ENCODE data around the gene JAK3.

JAK3 gene

DNA sequence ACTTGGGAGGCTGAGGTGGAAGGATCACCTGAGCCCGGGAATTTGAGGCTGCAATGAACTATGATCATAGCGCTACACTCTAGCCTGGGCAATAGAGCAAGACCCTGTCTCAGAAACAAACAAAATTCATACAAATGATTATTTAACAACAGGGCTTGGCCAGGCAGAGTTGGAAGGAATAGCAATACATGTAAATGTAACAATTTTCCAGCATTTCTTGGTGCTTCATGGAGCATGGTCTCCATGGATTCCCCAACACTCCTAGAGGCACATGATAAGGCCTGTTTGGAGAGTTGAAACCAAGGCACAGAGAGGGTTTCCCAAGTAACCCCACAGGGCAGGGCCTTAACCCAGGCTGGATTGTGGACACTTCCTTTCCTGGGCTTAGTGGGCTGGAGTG, 36.7 kb downstream of the JAK3 start:
- no peak for ATAC-seq
- no peak for TF ChIP-seq OSR1 (CRISPR knock-in tag; IDR thresholded peaks at IDR 0.05)
- TF ChIP-seq, protein P1, sequence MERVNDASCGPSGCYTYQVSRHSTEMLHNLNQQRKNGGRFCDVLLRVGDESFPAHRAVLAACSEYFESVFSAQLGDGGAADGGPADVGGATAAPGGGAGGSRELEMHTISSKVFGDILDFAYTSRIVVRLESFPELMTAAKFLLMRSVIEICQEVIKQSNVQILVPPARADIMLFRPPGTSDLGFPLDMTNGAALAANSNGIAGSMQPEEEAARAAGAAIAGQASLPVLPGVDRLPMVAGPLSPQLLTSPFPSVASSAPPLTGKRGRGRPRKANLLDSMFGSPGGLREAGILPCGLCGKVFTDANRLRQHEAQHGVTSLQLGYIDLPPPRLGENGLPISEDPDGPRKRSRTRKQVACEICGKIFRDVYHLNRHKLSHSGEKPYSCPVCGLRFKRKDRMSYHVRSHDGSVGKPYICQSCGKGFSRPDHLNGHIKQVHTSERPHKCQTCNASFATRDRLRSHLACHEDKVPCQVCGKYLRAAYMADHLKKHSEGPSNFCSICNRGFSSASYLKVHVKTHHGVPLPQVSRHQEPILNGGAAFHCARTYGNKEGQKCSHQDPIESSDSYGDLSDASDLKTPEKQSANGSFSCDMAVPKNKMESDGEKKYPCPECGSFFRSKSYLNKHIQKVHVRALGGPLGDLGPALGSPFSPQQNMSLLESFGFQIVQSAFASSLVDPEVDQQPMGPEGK (CRISPR knock-in tag; IDR thresholded peaks at IDR 0.05; ENCODE audit: borderline replicate concordance) = no peak
- TF ChIP-seq ZC3H10 (CRISPR knock-in tag; IDR thresholded peaks at IDR 0.05) = no peak
- TF ChIP-seq BACH2 (CRISPR knock-in tag; IDR thresholded peaks at IDR 0.05; ENCODE audit: borderline replicate concordance) = no peak
- TF ChIP-seq, protein P2, sequence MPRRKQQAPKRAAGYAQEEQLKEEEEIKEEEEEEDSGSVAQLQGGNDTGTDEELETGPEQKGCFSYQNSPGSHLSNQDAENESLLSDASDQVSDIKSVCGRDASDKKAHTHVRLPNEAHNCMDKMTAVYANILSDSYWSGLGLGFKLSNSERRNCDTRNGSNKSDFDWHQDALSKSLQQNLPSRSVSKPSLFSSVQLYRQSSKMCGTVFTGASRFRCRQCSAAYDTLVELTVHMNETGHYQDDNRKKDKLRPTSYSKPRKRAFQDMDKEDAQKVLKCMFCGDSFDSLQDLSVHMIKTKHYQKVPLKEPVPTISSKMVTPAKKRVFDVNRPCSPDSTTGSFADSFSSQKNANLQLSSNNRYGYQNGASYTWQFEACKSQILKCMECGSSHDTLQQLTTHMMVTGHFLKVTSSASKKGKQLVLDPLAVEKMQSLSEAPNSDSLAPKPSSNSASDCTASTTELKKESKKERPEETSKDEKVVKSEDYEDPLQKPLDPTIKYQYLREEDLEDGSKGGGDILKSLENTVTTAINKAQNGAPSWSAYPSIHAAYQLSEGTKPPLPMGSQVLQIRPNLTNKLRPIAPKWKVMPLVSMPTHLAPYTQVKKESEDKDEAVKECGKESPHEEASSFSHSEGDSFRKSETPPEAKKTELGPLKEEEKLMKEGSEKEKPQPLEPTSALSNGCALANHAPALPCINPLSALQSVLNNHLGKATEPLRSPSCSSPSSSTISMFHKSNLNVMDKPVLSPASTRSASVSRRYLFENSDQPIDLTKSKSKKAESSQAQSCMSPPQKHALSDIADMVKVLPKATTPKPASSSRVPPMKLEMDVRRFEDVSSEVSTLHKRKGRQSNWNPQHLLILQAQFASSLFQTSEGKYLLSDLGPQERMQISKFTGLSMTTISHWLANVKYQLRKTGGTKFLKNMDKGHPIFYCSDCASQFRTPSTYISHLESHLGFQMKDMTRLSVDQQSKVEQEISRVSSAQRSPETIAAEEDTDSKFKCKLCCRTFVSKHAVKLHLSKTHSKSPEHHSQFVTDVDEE (CRISPR knock-in tag; IDR thresholded peaks at IDR 0.05) = no peak
- no peak for TF ChIP-seq SNAI2 (CRISPR knock-in tag; IDR thresholded peaks at IDR 0.05)
- TF ChIP-seq ZNF565 (CRISPR knock-in tag; conservative IDR thresholded peaks at IDR 0.05; ENCODE audit: low read depth) = no peak
- no peak for TF ChIP-seq ESRRG (CRISPR knock-in tag; IDR thresholded peaks at IDR 0.05)
- no peak for TF ChIP-seq CSDC2 (CRISPR knock-in tag; IDR thresholded peaks at IDR 0.05)
- no peak for TF ChIP-seq PPARA (CRISPR knock-in tag; IDR thresholded peaks at IDR 0.05; ENCODE audit: borderline replicate concordance)
- no peak for TF ChIP-seq ISL1 (CRISPR knock-in tag; IDR thresholded peaks at IDR 0.05)
- TF ChIP-seq ZNF70 (CRISPR knock-in tag; IDR thresholded peaks at IDR 0.05) = no peak
- no peak for TF ChIP-seq RARB (CRISPR knock-in tag; IDR thresholded peaks at IDR 0.05)
- TF ChIP-seq, protein P3, sequence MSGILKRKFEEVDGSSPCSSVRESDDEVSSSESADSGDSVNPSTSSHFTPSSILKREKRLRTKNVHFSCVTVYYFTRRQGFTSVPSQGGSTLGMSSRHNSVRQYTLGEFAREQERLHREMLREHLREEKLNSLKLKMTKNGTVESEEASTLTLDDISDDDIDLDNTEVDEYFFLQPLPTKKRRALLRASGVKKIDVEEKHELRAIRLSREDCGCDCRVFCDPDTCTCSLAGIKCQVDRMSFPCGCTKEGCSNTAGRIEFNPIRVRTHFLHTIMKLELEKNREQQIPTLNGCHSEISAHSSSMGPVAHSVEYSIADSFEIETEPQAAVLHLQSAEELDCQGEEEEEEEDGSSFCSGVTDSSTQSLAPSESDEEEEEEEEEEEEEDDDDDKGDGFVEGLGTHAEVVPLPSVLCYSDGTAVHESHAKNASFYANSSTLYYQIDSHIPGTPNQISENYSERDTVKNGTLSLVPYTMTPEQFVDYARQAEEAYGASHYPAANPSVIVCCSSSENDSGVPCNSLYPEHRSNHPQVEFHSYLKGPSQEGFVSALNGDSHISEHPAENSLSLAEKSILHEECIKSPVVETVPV (CRISPR knock-in tag; IDR thresholded peaks at IDR 0.05) = no peak
- no peak for TF ChIP-seq GLIS3 (CRISPR knock-in tag; IDR thresholded peaks at IDR 0.05)
- TF ChIP-seq ZFP3 (CRISPR knock-in tag; IDR thresholded peaks at IDR 0.05) = no peak
- no peak for TF ChIP-seq TCF4 (CRISPR knock-in tag; IDR thresholded peaks at IDR 0.05; ENCODE audit: borderline replicate concordance)
- TF ChIP-seq, protein P4, sequence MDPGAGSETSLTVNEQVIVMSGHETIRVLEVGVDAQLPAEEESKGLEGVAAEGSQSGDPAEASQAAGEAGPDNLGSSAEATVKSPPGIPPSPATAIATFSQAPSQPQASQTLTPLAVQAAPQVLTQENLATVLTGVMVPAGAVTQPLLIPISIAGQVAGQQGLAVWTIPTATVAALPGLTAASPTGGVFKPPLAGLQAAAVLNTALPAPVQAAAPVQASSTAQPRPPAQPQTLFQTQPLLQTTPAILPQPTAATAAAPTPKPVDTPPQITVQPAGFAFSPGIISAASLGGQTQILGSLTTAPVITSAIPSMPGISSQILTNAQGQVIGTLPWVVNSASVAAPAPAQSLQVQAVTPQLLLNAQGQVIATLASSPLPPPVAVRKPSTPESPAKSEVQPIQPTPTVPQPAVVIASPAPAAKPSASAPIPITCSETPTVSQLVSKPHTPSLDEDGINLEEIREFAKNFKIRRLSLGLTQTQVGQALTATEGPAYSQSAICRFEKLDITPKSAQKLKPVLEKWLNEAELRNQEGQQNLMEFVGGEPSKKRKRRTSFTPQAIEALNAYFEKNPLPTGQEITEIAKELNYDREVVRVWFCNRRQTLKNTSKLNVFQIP (CRISPR knock-in tag; IDR thresholded peaks at IDR 0.05; ENCODE audit: borderline replicate concordance, low read depth) = no peak
- TF ChIP-seq ZFP30 (CRISPR knock-in tag; IDR thresholded peaks at IDR 0.05) = no peak
- no peak for TF ChIP-seq TOX (CRISPR knock-in tag; IDR thresholded peaks at IDR 0.05; ENCODE audit: borderline replicate concordance)

DNA sequence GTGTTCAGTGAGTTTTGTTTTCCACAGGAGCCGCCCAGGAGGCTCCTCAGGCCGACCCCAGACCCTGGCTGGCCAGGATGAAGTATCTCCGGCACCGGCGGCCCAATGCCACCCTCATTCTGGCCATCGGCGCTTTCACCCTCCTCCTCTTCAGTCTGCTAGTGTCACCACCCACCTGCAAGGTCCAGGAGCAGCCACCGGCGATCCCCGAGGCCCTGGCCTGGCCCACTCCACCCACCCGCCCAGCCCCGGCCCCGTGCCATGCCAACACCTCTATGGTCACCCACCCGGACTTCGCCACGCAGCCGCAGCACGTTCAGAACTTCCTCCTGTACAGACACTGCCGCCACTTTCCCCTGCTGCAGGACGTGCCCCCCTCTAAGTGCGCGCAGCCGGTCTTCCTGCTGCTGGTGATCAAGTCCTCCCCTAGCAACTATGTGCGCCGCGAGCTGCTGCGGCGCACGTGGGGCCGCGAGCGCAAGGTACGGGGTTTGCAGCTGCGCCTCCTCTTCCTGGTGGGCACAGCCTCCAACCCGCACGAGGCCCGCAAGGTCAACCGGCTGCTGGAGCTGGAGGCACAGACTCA, 40.0 kb downstream of the JAK3 start:
- no peak for TF ChIP-seq BACH2 (CRISPR knock-in tag; IDR thresholded peaks at IDR 0.05; ENCODE audit: borderline replicate concordance)
- TF ChIP-seq ZFP30 (CRISPR knock-in tag; IDR thresholded peaks at IDR 0.05) = no peak
- TF ChIP-seq RARB (CRISPR knock-in tag; IDR thresholded peaks at IDR 0.05) = no peak
- TF ChIP-seq ISL1 (CRISPR knock-in tag; IDR thresholded peaks at IDR 0.05) = no peak
- TF ChIP-seq OSR1 (CRISPR knock-in tag; IDR thresholded peaks at IDR 0.05) = no peak
- no peak for TF ChIP-seq TOX (CRISPR knock-in tag; IDR thresholded peaks at IDR 0.05; ENCODE audit: borderline replicate concordance)
- no peak for TF ChIP-seq CSDC2 (CRISPR knock-in tag; IDR thresholded peaks at IDR 0.05)
- no peak for TF ChIP-seq SNAI2 (CRISPR knock-in tag; IDR thresholded peaks at IDR 0.05)
- TF ChIP-seq GLIS3 (CRISPR knock-in tag; IDR thresholded peaks at IDR 0.05) = no peak
- no peak for TF ChIP-seq ESRRG (CRISPR knock-in tag; IDR thresholded peaks at IDR 0.05)
- TF ChIP-seq ZNF70 (CRISPR knock-in tag; IDR thresholded peaks at IDR 0.05) = no peak
- ATAC-seq = no peak

DNA sequence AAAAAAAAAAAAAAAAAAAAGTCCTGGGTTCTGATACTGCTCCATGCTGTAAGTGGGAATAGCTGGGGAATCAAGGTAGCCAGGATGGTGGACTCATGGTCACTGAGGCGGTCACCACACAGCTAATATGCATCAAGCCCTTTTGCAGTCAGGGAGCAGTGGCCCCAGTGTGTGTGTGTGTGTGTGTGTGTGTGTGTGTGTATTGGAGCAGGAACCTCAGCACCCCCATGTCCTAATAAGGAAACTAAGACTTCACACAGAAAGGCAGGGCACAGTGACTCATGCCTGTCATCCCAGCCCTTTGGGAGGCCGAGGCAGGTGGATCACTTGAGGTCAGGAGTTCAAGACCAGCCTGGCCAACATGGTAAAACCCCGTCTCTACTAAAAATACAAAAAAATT, 40.8 kb downstream of the JAK3 start:
- TF ChIP-seq BACH2 (CRISPR knock-in tag; IDR thresholded peaks at IDR 0.05; ENCODE audit: borderline replicate concordance) (no peak), RARB (CRISPR knock-in tag; IDR thresholded peaks at IDR 0.05) (no peak), ISL1 (CRISPR knock-in tag; IDR thresholded peaks at IDR 0.05) (no peak), ZNF70 (CRISPR knock-in tag; IDR thresholded peaks at IDR 0.05) (no peak), ZFP30 (CRISPR knock-in tag; IDR thresholded peaks at IDR 0.05) (no peak)
- TF ChIP-seq, protein P5, sequence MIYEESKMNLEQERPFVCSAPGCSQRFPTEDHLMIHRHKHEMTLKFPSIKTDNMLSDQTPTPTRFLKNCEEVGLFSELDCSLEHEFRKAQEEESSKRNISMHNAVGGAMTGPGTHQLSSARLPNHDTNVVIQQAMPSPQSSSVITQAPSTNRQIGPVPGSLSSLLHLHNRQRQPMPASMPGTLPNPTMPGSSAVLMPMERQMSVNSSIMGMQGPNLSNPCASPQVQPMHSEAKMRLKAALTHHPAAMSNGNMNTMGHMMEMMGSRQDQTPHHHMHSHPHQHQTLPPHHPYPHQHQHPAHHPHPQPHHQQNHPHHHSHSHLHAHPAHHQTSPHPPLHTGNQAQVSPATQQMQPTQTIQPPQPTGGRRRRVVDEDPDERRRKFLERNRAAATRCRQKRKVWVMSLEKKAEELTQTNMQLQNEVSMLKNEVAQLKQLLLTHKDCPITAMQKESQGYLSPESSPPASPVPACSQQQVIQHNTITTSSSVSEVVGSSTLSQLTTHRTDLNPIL (CRISPR knock-in tag; IDR thresholded peaks at IDR 0.05; ENCODE audit: low read depth) = no peak
- no peak for ATAC-seq

All from SK-N-SH treated with all-trans-retinoic acid at 6 μM for 48 hours (cell line).